GM21576 (cell line): ENCODE data around the gene FUT7.
"Not testable (repeated sequence)": the region's sequence is repeated elsewhere in the genome, so short reads cannot be mapped to it uniquely, and the experiment has no call there.

Source experiments
- ATAC-seq: cut with Tn5 transposase; IDR thresholded peaks from one replicate; pipeline ENCODE4 v1.9.1; 2021; ENCODE audit warnings: mild to moderate bottlenecking, moderate library complexity; ENCODE audit not compliant: unreplicated experiment

FUT7 gene

DNA sequence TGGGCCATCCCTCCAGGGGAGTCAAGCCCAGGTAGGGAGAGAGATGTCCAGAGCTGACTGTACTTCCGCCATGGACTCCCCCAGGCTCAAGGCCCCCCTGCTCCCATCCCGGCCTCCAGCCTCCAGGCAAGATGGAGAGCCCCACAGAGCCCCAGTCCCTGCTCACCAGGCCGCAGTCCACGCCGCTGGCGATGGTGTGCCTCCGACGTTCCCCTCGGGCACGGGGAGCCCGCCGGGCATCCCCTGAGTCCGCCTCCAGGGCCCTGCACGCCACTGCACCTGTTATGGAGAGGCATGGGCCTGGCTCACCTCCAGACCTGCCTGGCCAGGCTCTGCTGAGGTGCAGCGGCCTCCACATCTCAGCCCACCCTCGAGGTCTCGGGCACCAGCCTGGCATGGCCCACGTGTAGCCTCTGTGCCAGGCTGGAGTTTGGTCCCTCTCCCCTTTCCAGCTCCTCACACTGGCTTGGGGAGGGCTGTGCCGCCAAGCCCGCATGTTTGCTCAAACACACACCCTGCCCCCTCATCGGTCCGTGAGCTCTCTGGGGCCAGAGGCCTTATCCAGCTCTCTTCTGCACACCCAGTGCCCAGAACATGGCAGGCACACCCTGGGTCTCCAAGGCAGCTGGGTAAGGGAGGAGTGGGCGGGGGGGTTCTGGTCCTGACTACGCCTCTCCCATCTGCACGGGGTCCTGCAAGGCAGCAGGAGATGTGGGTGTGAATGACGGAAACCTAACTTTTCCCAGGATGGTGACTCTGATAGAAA, 34.4 kb upstream of the FUT7 start:
- ATAC-seq, result no peak

DNA sequence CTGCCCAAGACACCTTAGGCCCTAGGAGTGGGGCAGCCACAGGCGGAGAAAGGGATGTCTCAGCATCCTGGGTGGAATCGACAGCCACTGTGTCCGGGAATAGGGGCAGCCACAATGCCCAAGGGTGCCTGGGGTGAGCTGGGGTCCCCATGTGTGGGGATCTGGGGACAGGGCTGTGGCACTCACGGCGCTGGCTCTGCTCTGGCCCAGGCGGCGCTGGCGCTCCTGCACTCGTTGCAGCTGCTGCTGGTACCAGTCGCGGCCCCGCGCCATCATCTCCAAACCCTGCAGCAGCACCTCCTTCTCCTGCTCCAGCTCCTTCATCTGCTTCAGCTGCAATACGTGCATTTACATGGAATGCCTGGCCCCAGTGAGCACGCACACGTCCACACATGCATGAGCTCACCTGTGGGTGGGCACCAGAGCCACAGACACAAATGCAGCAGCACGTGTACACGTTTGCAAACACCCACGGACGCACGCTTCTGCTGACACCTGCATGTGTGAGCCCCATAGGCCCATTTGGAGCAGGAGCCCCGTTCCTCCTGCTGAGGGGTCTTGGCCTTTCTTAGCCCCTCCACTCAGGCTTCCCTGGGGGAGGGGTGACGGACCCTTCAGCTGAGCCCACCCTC, 33.6 kb upstream of the FUT7 start:
- ATAC-seq, result no peak

DNA sequence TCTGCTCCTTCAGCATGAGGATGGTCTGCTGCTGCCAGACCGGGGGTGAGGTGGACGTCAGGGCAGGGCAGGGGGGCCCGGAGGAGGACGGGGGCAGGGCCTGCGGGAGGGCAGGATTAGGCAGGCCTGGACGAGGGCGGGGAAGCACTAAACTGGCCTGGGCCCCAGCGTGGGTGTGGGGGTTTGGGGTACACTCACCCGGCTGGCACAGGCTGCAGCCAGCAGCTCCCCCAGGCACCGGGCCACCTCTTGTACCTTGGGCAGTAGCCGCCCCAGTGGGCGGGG, 32.9 kb upstream of the FUT7 start:
- no peak for ATAC-seq

DNA sequence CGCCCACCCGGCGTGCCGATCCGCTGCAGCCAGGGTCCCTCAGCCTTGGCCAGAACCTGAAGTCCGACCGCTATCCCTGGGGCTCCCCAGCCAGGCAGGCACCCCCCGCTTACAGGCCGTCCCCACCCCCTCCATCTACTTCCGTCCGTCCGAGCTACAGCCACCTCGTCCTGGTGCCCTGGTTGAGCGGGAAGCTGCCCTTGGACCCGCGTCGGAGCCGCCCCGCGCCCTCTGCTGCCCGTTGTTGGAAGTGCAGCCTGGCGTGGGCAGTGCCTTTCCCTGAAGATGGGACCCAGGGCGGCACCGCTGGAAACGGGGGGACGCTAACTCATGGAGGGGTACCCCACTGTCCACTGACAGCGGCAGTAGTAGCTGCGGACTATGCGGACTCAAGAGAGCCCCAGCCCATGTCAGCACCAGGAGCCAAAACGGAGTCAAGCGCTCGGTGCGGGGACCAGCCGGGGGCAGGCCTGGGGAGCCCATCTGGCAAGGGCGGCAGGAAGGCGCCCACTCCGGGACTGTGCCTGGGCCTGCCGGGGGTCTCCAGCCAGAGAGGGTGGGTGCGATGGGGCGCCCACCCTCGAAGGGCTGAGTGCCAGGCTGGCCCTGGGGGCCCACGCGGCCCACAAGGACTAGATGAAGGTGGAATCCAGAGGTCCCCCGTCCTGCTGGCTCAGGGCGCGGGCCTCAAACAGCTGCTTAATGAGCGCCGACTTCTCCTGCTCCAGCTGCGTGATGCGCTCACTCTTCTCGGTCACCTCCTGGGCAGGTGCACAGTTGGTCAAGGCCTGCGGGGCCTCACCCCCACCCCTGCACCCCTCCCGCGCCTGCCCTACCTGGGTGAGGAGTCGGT, 32.4 kb upstream of the FUT7 start:
- ATAC-seq, result no peak

DNA sequence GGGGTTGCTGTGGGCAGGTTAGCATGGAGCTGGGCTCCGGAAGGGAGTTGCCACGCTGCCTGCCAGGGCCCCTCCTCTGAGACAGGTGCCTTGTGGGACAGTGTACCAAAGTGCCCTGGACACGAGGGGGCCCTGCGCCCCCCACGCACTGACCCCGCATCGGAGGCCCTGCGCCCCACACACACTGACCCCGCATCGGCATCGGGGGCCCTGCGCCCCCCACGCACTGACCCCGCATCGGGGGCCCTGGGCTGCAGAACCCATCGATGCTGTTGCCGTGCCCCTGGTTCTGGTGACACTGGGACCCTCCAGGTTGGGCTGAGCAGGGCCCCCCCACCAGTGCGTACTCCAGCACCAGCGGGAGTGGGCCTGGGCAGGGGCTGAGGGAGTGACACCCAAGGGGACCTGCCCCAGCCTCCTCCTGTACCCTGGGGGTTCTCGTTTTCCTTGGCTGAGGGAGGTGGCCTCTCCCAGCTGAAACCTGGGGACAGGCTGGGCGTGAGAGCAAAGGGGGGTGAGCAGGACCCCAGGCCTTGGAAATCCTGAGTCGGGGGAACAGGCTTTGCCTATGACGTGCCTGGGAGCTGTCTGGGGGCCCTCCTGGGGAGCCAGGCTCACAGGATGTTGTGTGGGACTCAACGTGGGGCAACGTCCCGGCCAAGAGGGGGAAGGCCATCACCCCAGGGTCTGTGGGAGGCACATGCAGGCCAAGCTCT, 31.6 kb upstream of the FUT7 start:
- ATAC-seq, result no peak

DNA sequence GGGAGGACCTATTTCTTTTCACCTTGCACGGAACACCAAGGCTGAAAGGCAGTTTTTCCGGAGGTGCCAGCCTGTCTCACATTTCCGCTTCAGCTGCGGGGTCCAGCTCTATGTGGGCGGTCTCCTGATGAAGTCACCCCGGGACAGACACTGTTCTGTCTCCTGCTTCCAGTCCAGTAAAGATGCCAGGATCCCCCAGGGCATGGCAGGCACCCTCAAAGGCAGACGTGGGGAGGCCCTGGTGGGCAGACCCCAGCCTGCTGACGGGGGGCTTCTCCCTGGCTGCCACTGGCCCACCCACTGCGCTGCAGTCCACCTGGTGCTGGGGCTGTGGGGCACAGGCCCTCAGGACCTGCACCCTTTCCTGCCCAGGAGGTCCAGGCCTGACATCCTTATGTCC, 30.9 kb upstream of the FUT7 start:
- ATAC-seq, result not testable (repeated sequence)

DNA sequence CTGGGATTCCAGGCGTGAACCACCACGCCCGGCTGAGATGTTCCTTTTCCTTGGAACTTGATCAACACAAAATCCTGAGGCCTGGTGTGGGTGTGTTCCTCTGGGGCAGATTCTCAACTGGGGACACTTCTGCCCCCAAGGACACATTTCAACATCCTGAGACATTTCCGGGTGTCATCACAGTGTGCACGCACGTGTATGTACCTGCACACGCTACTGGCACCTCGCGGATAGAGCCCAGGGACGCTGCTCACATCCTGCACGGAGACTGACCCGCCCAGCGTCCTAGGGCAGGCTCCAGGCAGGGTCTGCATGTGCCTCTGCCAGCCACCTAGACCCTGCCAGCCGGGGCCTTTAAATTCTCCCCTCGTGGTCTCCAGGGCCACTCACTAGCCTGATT, 30.5 kb upstream of the FUT7 start:
- ATAC-seq, result no peak

DNA sequence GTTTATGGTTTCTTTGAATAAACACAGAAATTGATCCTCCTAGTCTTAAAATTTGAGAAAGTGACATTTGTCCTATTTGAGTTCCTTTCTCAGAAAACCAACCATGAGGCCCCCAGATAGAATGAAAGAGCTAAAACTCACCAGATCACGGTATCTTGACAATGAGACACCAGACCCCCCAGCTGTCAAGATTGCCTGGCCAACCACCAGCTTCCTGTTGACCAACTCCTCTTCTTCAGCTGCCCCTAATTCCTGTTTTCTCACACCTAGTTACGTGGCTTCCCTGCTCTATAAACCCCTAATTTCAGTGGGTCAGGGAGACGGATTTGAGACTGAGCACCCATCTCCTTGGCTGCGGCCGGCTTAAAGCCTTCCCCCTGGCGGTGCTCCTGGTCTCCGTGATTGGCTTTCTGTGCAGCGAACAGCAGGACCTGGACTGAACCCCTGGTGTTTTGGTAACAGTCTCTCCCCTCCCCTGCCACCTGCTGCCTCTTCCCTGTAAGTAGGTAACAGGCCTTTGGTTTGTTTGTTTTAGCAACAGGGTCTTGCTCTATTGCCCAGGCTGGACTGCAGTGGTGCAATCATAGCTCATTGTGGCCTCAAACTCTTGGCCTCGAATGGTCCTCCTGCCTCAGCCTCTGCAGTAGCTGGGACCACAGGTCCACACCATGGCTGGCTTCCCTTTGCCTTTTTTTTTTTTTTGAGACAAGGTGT, 26.8 kb upstream of the FUT7 start:
- ATAC-seq, result no peak

DNA sequence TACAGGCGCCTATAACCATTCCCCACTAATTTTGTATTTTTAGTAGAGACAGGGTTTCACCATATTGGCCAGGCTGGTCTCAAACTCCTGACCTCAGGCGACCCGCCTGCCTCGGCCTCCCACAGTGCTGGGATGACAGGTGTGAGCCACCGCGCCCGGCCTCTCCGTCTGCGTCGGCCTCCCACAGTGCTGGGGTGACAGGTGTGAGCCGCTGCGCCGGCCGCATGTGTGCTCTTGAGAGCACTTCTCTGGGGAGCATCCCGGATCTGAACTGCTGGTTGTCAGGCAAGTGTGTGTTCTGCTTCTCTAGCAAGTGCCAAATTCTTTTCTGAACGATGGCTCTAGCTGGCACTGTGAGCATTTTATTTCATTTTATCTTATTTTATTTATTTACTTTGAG, 25.7 kb upstream of the FUT7 start:
- ATAC-seq, result no peak

DNA sequence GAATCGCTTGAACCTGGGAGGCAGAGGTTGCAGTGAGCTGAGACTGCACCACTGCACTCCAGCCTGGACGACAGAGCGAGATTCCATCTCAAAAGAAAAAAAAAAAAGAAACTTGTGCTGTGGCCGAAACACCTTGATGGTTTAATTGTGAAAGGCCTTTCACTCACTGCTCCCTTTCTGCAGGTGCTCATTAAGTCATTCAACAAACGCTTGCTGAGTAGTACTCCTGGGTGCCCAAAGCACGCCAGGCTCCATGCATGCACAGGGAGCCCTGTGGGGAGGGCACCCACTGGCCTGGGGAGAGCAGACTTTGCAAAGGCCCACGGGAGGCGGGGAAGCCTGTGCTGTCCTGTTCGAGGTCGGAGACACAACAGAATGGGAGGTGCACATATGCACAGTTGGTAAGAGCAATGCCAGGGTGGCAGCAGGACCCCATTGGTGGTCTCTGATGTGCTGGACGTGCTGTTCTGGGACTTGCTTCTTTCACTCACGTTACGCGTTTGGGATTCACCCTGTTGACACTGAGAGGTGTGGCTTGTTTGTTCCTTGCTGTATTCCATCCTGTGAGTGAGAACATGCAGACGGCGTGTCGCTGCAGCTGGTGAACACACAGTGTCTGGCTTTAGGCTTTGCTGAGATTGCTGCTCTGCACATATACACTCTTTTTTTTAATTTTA, 25.0 kb upstream of the FUT7 start:
- ATAC-seq, result no peak

DNA sequence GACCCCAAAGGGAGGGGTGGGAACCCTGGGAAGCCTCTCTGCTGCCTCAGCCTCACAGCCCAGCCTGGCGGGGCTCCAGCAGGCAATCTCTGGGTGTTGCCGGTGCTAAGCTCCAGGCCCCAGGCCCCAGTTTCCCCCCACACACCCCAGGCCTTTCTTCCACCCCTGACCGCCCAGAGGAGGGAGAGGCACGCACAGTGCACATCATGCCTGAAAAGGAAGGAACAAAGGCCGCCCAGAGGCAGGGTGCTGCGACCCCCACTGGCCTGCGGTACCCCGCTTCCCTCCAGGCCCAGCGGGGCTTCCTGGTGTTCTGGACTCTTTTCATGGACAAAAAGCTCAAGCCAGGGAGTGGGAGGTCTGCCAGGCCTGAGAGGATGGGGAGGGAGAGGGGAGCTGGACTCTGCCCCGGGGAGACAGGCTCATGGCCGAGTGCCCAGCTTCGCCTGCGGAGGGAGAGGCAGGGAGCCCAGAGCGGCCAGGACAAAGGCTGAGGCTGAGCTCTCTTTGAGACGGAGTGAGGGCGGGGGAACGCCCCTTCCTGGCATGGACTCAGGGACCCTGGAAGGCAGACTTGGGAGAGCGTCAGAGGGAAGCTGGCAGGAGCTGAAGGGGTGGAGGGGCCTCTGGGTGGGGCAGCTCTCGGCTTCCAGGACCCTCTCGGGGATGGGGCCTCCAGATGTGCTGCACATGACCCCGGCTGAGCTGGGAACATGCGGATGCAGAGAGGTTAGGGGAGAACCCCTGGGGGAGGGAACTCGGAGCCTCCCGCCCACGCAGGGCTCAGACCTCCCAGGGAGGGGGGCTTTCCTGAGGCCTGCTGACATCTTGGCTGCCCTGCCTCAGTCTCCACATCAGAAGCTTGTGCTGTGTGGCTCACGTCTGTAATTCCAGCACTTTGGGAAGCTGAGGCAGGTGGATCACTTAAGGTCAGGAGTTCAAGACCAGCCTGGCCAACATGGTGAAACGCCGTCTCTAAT, 23.8 kb upstream of the FUT7 start:
- ATAC-seq, result no peak

DNA sequence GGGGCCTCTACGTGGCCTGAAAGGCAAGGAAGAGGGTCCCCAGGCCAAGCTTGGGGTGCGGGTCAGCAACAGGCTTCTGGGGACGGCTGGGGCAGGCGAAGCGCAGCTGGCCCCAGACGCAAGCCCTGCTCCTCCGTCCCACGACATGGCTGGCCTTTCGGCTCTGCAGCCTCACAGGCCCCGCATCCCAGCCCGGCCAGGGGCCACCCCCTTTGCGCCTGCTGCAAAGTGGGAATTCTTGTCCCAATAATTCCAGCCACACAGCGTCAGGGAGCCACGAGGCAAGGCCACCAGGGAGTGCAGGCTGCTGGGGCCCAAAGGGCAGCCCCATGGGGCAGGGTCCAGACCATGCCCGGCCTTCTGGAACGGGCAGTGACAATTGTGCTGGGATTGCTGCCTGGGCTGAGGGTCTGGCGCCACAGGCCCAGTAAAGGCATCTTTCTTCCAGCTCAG, 23.1 kb upstream of the FUT7 start:
- ATAC-seq, result no peak

DNA sequence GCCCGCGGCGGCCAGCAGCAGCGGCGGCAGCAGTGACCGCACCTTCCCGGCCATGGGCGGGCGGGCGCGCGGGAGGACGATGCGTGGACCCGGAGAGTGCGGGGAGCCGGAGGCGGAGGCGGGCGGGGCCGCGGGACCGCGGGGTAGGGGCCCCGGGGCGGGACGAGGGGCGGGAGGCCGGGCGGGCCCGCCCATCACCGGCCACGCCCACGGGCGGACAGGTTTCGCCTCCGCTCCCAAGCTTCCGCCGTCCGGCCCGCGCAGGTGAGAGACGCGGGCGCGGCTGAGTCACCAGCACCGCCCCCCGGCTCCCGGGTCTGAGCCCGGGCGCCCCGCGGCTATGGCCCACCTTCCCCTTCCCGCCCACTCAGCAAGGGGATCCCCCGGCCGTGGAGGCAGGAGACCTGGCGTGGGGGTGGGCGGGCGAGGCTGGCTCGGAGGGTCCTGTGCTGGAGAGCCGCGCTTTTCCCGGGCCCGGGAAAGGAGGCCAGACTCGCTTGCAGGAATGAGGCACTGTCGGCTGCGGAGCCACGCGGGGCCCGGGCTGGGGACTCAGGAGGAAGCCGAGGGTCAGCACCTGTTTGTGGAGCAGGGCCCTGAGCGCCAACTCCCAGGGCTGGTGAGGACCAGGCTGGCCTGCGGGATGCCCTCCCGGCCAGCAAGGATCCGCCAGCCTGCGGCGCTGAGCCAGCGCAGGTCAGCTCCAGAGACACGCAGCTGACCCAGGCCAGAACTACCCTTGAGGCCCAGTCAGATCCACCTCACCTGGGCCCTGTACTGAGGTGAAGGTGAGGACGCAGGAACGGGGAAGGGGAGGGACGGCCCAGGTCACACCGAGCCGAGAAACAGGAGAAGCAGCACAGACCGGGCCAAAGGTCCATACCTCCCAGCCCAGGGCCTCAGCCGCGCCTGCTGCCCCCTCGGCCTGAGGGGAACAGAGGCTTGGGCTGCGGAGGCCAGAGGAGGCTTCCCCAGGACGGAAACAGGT, 22.4 kb upstream of the FUT7 start, which contains the start of gene ENTPD2:
ENTPD2 (minus strand) TSS at position 118 of the 988 bp plus-strand sequence; CDS start at position 54, 64 bp downstream.
- no peak for ATAC-seq

DNA sequence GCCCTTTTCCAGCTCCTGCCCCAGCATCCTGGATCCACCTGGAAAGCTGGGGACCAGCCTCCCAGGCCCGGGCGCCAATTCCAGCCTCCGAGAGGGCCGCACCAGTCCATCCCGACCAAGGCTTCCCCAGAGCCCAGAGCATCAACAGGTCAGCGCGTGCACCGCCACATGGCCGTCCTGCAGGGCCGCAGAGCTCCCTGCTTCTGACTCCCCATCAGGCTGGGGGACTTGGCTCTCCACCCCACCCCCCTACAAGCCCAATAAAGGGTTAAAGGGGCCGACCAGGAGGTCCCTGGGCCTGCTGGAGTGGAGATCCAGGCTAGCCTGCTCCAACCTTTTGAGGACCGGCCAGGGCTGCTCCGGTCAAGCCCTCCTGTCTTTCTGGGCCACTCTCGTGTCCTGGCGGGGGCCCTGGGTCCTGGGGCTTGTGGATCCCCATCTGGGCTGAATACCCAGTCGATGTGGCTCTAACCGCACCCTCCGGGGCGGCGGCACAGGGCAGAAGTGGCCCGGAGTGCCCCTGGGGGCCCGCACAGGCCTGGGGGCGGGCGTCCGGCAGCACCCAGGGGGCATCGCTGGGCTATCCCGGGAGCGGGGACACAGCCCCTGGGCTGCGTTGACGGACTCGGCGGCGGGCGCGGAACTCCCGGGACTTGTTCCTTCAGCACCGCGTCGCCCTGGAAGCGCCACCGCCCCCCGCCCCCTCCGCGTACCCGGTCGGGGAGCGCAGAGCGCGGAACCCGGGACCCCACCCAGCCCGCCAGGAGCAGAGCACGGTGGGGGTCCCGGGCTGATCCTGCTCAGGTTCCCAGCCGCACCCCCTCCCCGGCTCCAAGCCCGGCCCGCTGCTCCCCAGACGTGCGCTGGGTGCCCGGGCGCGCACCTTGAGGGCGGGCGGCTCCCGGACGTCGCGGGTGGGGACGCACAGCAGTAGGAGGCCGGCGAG, 21.4 kb upstream of the FUT7 start:
- ATAC-seq, result no peak

DNA sequence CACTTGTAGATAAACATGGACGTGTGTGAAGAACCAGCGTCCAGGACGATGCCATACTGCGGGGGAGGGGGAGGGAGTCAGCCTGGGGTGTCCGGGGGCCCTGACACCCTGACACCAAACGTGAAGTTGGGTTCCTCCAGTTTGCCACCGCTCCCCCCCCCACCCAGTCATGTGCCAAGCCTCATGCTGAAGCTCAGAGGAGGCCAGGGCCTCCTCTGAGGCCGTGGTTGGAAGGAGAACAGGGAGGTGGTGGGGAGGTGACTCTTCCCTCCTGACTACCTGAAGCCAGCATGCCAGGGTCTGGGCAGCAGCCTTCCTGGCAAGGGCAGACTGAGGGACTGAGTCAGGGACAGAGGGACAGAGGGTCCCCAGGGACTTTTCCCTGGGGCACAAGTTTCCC, 20.4 kb upstream of the FUT7 start:
- no peak for ATAC-seq

DNA sequence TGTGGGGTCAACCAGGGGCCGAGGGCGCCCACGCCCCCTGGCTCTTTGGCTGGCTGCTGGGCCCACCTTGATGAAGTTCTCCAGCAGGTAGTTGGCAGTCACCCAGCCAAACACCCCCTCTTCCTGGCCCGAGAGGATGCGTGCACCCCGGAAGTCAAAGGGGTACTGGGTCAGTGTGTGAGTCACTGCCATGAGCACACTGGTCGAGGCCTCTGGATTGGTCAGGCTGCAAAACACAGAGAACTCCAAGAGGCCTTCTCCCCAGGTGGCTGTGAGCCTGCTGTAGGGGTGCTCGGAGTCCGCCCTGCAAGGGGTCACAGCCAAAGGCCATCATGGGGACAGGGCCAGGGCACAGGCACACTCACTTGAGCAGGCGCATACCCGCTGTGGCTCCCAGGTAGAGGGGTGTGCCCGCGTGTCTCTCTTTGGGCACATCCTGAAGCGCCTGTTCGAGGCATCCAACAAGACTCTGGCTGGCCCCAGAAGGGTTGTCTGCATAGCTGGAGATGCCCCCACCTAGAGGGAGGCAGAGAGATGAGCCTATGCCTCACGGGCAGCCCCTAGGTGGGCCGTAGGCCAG, 19.3 kb upstream of the FUT7 start:
- ATAC-seq, result no peak
